HCT116 (cell line): Measurements from ENCODE around the gene ZNF133. TPM values are rescaled to one million over a fixed set of nuclear protein-coding genes. Genes with fewer than 3 reads are reported as not detected.

Experiments used
- ATAC-seq: fragments of 200-7000 bp; cut with Tn5 transposase; 2 replicates; pipeline ENCODE4 v1.9.1; 2020; ENCODE audit warnings: mild to moderate bottlenecking, moderate library complexity
- BruUV-seq: library from RNA; stranded (reverse); fragments of 400-500 nt; replicated peaks from 2 replicates; lab custom pipeline; 2021; lab: Mats Ljungman, UMichigan
- CTCF ChIA-PET: fragments of 300-600 bp; sonication (Branson Sonifier 250); formaldehyde crosslinking; loops from one replicate; lab custom pipeline; 2021; ENCODE audit warnings: antibody characterized with exemption; lab: Charles Lee
- POLR2A ChIA-PET: fragments of 300-600, 350-600 bp; sonication (Branson Sonifier 250); formaldehyde crosslinking; loops from one replicate; lab custom pipeline; 2021; ENCODE audit warnings: antibody characterized with exemption; lab: Charles Lee
- RAD21 ChIA-PET, 2 experiments: fragments of 300-600 bp; sonication (Branson Sonifier 250); formaldehyde crosslinking; loops; one replicate each; lab custom pipeline; 2023; ENCODE audit warnings: low total read pairs in 2 of 2; ENCODE audit not compliant: uncharacterized antibody in 2 of 2, unreplicated experiment in 2 of 2, low non-redundant PET in 1 of 2; lab: Charles Lee
- DNase-seq: peaks from one replicate; pipeline ENCODE4 v3.0.0-alpha.2; 2010; ENCODE audit warnings: low read depth, low spot score
- H2AFZ ChIP-seq: fragments of 200-600 bp; shearing (Covaris generic), sonication (generic); 2 replicates; pipeline ENCODE4 v1.6.1; 2017; ENCODE audit warnings: low read depth, mixed run types, mixed read lengths, antibody characterized with exemption, low read length; ENCODE audit not compliant: poor library complexity, severe bottlenecking
- H3K27ac ChIP-seq: 2 replicates; pipeline ENCODE4 v1.5.1; 2012; ENCODE audit warnings: low read depth, low read length
- H3K27me3 ChIP-seq: fragments of 200-600 bp; sonication (generic); 2 replicates; pipeline ENCODE4 v1.6.1; 2016; ENCODE audit warnings: mixed run types, low read length, mixed read lengths; ENCODE audit not compliant: insufficient read depth
- H3K36me3 ChIP-seq, 2 experiments: fragments of 200-500 bp in 1 of 2; fragments of 200-600 bp in 1 of 2; sonication (Bioruptor generic) in 1 of 2; sonication (generic) in 1 of 2; 2 replicates each; pipeline versions ENCODE4 v1.5.1 to v1.6.1; 2014 to 2016; ENCODE audit warnings: low read length in 2 of 2, inconsistent platforms in 1 of 2, mixed read lengths in 1 of 2, mixed run types in 1 of 2; ENCODE audit not compliant: insufficient read depth in 2 of 2, control insufficient read depth in 1 of 2
- H3K4me1 ChIP-seq, 2 experiments: fragments of 200-600 bp in 1 of 2; sonication (generic) in 1 of 2; 2 replicates each; pipeline versions ENCODE4 v1.5.1 to v1.6.1; 2012 to 2017; ENCODE audit warnings: low read length in 2 of 2, inconsistent platforms in 1 of 2, mild to moderate bottlenecking in 1 of 2, mixed read lengths in 1 of 2, mixed run types in 1 of 2, moderate library complexity in 1 of 2; ENCODE audit not compliant: insufficient read depth in 2 of 2, control insufficient read depth in 1 of 2
- H3K4me2 ChIP-seq: fragments of 200-600 bp; sonication (generic); 2 replicates; pipeline ENCODE4 v1.6.1; 2017; ENCODE audit warnings: mixed run types, low read length, mixed read lengths
- H3K4me3 ChIP-seq, 2 experiments: fragments of 200-600 bp in 1 of 2; sonication (generic) in 1 of 2; replicated peaks in 1 of 2; 2 replicates each; pipeline ENCODE4 v1.5.1; 2011 to 2016; ENCODE audit warnings: low read length in 2 of 2, control low read depth in 1 of 2, low read depth in 1 of 2, mild to moderate bottlenecking in 1 of 2, mixed read lengths in 1 of 2, mixed run types in 1 of 2
- H3K79me2 ChIP-seq: fragments of 200-600 bp; sonication (generic); 2 replicates; pipeline ENCODE4 v1.6.1; 2017; ENCODE audit warnings: mild to moderate bottlenecking, mixed run types, low read length, moderate library complexity, mixed read lengths; ENCODE audit not compliant: insufficient read depth
- H3K9ac ChIP-seq: fragments of 200-600 bp; sonication (generic); 2 replicates; pipeline ENCODE4 v1.6.1; 2016; ENCODE audit warnings: low read length, mixed read lengths
- H3K9me2 ChIP-seq: fragments of 200-600 bp; sonication (generic), shearing (Covaris generic); 2 replicates; pipeline ENCODE4 v1.6.1; 2017; ENCODE audit warnings: mixed run types, mild to moderate bottlenecking, moderate library complexity; ENCODE audit not compliant: insufficient read depth
- H3K9me3 ChIP-seq, 2 experiments: fragments of 200-500 bp in 1 of 2; fragments of 200-600 bp in 1 of 2; sonication (Bioruptor generic) in 1 of 2; sonication (generic) in 1 of 2; 2 replicates each; pipeline ENCODE4 v1.6.1; 2014 to 2017; ENCODE audit warnings: low read length in 2 of 2, mixed read lengths in 2 of 2, inconsistent platforms in 1 of 2, low read depth in 1 of 2, mild to moderate bottlenecking in 1 of 2, mixed run types in 1 of 2, moderate library complexity in 1 of 2; ENCODE audit not compliant: control insufficient read depth in 1 of 2, insufficient read depth in 1 of 2
- H4K20me1 ChIP-seq: fragments of 200-600 bp; sonication (generic), shearing (Covaris generic); 2 replicates; pipeline ENCODE4 v1.6.1; 2017; ENCODE audit warnings: mixed run types, mild to moderate bottlenecking, moderate library complexity; ENCODE audit not compliant: insufficient read depth
- CBX3 ChIP-seq: IDR thresholded peaks from 2 replicates; pipeline ENCODE4 v1.6.1; 2012; ENCODE audit warnings: low read depth
- EGR1 ChIP-seq: IDR thresholded peaks from 2 replicates; pipeline ENCODE4 v1.6.1; 2012; ENCODE audit warnings: low read depth
- ELF1 ChIP-seq: IDR thresholded peaks from 2 replicates; pipeline ENCODE4 v1.6.1; 2012; ENCODE audit warnings: low read depth, borderline replicate concordance
- EZH2 ChIP-seq: fragments of 200-600 bp; sonication (generic); IDR thresholded peaks from 2 replicates; pipeline ENCODE4 v1.6.1; 2017; ENCODE audit warnings: antibody characterized with exemption, mixed run types
- EZH2phosphoT487 ChIP-seq: fragments of 200-600 bp; IDR thresholded peaks from 2 replicates; pipeline ENCODE4 v1.6.1; 2018; ENCODE audit warnings: antibody characterized with exemption, borderline replicate concordance
- JUND ChIP-seq: IDR thresholded peaks from 2 replicates; pipeline ENCODE4 v1.6.1; 2012
- POLR2A ChIP-seq: IDR thresholded peaks from 2 replicates; pipeline ENCODE4 v1.7.0; 2011; ENCODE audit warnings: borderline replicate concordance; ENCODE audit not compliant: insufficient read depth, insufficient read length; ENCODE audit errors: extremely low read depth
- TCF7L2 ChIP-seq: IDR thresholded peaks from 2 replicates; pipeline ENCODE4 v1.7.0; 2011; ENCODE audit warnings: borderline replicate concordance, inconsistent platforms; ENCODE audit not compliant: insufficient read depth, insufficient read length; ENCODE audit errors: extremely low read depth
- YY1 ChIP-seq: IDR thresholded peaks from 2 replicates; pipeline ENCODE4 v1.6.1; 2011; ENCODE audit warnings: low read length, low read depth, moderate library complexity, mild to moderate bottlenecking; ENCODE audit not compliant: insufficient replicate concordance; ENCODE audit errors: extremely low read depth
- ZFX ChIP-seq: fragments of 450-650 bp; IDR thresholded peaks from 2 replicates; pipeline ENCODE4 v1.6.1; 2017
- intact Hi-C: fragments of 100-400 bp; cut with micrococcal nuclease; formaldehyde crosslinking; loops from 2 replicates; pipeline ENCODE4 v1.10.0; 2022
- total RNA-seq: library from RNA; stranded (reverse); gene quantifications from one replicate; pipeline ENCODE4 v1.2.1, GENCODE V29; 2021; ENCODE audit not compliant: unreplicated experiment
- TF ChIP-seq, protein P1 (sequence below): IDR thresholded peaks from 2 replicates; pipeline ENCODE4 v1.6.1; 2012
- TF ChIP-seq, protein P2 (sequence below): IDR thresholded peaks from 2 replicates; pipeline ENCODE4 v1.6.1; 2012; ENCODE audit warnings: low read depth
- TF ChIP-seq, protein P3 (sequence below): IDR thresholded peaks from 2 replicates; pipeline ENCODE4 v1.6.1; 2011; ENCODE audit warnings: mild to moderate bottlenecking, low read length, moderate library complexity; ENCODE audit not compliant: insufficient replicate concordance; ENCODE audit errors: extremely low read depth
- TF ChIP-seq, protein P4 (sequence below), 3 experiments: fragments of 200-600 bp in 1 of 3; sonication (generic) in 1 of 3; IDR thresholded peaks in 2 of 3; conservative IDR thresholded peaks in 1 of 3; 2 replicates each; pipeline ENCODE4 v1.5.1; 2012 to 2017; ENCODE audit warnings: low read depth in 2 of 3, low read length in 2 of 3, antibody characterized with exemption in 1 of 3, borderline replicate concordance in 1 of 3, control low read depth in 1 of 3, mild to moderate bottlenecking in 1 of 3, mixed read lengths in 1 of 3, mixed run types in 1 of 3, moderate library complexity in 1 of 3; ENCODE audit not compliant: insufficient read depth in 1 of 3
- TF ChIP-seq, protein P5 (sequence below): IDR thresholded peaks from 2 replicates; pipeline ENCODE4 v1.6.1; 2012

The ZNF133 gene
- total RNA-seq, 1 experiment from 2014 or later: 9.3 TPM

DNA sequence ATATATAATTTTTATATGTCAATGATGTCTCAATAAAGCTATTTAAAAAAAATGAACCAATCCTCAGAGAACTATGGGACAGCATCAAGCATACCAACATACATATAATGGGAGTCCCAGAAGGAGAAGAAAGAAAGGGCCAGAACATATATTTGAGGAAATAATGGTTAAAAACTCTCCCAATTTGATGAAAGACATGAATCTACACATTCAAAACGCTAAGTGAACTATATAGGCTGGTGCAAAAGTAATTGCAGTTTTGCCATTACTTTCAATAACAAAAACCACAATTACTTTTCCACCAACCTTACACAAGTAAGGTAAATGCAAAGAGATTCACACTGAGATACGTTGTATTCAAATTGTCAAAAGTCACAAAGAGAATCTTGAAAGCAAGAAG lies 43.4 kb downstream of the ZNF133 start:
- no peaks in the 10 kb centered on the region for H3K79me2 ChIP-seq
- TF ChIP-seq, protein P1, sequence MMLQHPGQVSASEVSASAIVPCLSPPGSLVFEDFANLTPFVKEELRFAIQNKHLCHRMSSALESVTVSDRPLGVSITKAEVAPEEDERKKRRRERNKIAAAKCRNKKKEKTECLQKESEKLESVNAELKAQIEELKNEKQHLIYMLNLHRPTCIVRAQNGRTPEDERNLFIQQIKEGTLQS: no peak
- TF ChIP-seq EZH2 (no peak), POLR2A (no peak), EZH2phosphoT487 (no peak), ZFX (no peak), EGR1 (no peak), TCF7L2 (no peak), YY1 (no peak), CBX3 (no peak), JUND (no peak), ELF1 (no peak)
- TF ChIP-seq, protein P2, sequence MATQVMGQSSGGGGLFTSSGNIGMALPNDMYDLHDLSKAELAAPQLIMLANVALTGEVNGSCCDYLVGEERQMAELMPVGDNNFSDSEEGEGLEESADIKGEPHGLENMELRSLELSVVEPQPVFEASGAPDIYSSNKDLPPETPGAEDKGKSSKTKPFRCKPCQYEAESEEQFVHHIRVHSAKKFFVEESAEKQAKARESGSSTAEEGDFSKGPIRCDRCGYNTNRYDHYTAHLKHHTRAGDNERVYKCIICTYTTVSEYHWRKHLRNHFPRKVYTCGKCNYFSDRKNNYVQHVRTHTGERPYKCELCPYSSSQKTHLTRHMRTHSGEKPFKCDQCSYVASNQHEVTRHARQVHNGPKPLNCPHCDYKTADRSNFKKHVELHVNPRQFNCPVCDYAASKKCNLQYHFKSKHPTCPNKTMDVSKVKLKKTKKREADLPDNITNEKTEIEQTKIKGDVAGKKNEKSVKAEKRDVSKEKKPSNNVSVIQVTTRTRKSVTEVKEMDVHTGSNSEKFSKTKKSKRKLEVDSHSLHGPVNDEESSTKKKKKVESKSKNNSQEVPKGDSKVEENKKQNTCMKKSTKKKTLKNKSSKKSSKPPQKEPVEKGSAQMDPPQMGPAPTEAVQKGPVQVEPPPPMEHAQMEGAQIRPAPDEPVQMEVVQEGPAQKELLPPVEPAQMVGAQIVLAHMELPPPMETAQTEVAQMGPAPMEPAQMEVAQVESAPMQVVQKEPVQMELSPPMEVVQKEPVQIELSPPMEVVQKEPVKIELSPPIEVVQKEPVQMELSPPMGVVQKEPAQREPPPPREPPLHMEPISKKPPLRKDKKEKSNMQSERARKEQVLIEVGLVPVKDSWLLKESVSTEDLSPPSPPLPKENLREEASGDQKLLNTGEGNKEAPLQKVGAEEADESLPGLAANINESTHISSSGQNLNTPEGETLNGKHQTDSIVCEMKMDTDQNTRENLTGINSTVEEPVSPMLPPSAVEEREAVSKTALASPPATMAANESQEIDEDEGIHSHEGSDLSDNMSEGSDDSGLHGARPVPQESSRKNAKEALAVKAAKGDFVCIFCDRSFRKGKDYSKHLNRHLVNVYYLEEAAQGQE: no peak
- TF ChIP-seq, protein P3, sequence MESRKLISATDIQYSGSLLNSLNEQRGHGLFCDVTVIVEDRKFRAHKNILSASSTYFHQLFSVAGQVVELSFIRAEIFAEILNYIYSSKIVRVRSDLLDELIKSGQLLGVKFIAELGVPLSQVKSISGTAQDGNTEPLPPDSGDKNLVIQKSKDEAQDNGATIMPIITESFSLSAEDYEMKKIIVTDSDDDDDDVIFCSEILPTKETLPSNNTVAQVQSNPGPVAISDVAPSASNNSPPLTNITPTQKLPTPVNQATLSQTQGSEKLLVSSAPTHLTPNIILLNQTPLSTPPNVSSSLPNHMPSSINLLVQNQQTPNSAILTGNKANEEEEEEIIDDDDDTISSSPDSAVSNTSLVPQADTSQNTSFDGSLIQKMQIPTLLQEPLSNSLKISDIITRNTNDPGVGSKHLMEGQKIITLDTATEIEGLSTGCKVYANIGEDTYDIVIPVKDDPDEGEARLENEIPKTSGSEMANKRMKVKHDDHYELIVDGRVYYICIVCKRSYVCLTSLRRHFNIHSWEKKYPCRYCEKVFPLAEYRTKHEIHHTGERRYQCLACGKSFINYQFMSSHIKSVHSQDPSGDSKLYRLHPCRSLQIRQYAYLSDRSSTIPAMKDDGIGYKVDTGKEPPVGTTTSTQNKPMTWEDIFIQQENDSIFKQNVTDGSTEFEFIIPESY: no peak
- TF ChIP-seq, protein P4, sequence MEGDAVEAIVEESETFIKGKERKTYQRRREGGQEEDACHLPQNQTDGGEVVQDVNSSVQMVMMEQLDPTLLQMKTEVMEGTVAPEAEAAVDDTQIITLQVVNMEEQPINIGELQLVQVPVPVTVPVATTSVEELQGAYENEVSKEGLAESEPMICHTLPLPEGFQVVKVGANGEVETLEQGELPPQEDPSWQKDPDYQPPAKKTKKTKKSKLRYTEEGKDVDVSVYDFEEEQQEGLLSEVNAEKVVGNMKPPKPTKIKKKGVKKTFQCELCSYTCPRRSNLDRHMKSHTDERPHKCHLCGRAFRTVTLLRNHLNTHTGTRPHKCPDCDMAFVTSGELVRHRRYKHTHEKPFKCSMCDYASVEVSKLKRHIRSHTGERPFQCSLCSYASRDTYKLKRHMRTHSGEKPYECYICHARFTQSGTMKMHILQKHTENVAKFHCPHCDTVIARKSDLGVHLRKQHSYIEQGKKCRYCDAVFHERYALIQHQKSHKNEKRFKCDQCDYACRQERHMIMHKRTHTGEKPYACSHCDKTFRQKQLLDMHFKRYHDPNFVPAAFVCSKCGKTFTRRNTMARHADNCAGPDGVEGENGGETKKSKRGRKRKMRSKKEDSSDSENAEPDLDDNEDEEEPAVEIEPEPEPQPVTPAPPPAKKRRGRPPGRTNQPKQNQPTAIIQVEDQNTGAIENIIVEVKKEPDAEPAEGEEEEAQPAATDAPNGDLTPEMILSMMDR (IDR thresholded peaks at IDR 0.05 in 2 of 3, conservative IDR thresholded peaks at IDR 0.05 in 1 of 3; ENCODE audit: borderline replicate concordance in 1 of 3, insufficient read depth in 1 of 3, low read depth in 2 of 3, low read length in 2 of 3): no peak
- TF ChIP-seq, protein P5, sequence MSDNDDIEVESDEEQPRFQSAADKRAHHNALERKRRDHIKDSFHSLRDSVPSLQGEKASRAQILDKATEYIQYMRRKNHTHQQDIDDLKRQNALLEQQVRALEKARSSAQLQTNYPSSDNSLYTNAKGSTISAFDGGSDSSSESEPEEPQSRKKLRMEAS: no peak
- no peaks in the 10 kb centered on the region for H4K20me1 ChIP-seq
- no peaks in the 10 kb centered on the region for H3K27me3 ChIP-seq
- H3K9me3 ChIP-seq: peaks cover 8% of the 10 kb centered on the region in 2 experiments; a peak in 3 of 4 replicates
- no peak overlapping the region for H3K9ac ChIP-seq
- H3K4me2 ChIP-seq: no peak overlapping the region
- ChIA-PET CTCF (no interaction called here), RAD21 (no interaction called here), POLR2A (no interaction called here)
- no peak overlapping the region for H3K4me3 ChIP-seq
- H3K27ac ChIP-seq: no peak overlapping the region
- intact Hi-C loops: no loop called here
- no peak overlapping the region for H2AFZ ChIP-seq
- H3K9me2 ChIP-seq: no peaks in the 10 kb centered on the region
- ATAC-seq (no peak), DNase-seq (no peak)
- H3K4me1 ChIP-seq: peaks cover 0 to 14% of the 10 kb centered on the region in 2 experiments; a peak in 2 of 4 replicates
- H3K36me3 ChIP-seq: no peaks in the 10 kb centered on the region
- no TSS peak for BruUV-seq
